Ishikawa (cell line): Measurements from ENCODE around the gene POT1.

Experiments used
- NFIC ChIP-seq: IDR thresholded peaks from 2 replicates; pipeline ENCODE4 v1.6.1; 2012
- REST ChIP-seq: IDR thresholded peaks from 2 replicates; pipeline ENCODE4 v1.6.1; 2012; ENCODE audit warnings: low read depth, mild to moderate bottlenecking

GRCh38 chr7:124792696-124793095 lies 136.9 kb downstream of the POT1 start:
- TF ChIP-seq NFIC: no peak
- TF ChIP-seq REST: no peak
